Measurements from ENCODE around the gene CELF2.

DNA sequence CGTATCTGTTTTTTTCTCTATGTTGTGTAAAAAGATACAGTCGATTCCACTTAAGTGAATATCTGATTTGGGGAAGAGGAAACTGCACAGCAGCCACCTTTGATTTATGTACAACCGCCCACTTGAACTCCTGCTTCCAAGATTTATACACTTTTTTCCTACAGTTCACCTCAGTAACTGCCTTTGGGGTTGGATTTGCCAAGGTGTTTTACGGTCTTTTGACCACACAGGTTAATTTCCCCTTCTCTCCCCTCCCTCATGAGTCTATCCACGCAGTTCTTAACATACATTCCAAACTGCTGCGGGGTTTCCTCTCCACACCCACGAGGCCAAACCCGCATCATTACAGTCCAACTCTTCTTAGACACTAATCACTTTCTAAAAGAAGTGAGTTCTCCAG lies 316.8 kb downstream of the CELF2 start:
- TF ChIP-seq, protein P1, sequence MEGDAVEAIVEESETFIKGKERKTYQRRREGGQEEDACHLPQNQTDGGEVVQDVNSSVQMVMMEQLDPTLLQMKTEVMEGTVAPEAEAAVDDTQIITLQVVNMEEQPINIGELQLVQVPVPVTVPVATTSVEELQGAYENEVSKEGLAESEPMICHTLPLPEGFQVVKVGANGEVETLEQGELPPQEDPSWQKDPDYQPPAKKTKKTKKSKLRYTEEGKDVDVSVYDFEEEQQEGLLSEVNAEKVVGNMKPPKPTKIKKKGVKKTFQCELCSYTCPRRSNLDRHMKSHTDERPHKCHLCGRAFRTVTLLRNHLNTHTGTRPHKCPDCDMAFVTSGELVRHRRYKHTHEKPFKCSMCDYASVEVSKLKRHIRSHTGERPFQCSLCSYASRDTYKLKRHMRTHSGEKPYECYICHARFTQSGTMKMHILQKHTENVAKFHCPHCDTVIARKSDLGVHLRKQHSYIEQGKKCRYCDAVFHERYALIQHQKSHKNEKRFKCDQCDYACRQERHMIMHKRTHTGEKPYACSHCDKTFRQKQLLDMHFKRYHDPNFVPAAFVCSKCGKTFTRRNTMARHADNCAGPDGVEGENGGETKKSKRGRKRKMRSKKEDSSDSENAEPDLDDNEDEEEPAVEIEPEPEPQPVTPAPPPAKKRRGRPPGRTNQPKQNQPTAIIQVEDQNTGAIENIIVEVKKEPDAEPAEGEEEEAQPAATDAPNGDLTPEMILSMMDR (IDR thresholded peaks at IDR 0.05): no peak
- no peak for TF ChIP-seq POLR2A (IDR thresholded peaks at IDR 0.05)

Measured in body of pancreas (tissue), 4 donors.